AG09309 (cell line): ENCODE measurements around the gene STK11.

ENCODE experiments used
- DNase-seq: peaks from one replicate; pipeline ENCODE4 v3.0.0-alpha.2; 2010; ENCODE audit warnings: low read depth
- H3K4me3 ChIP-seq: 2 replicates; pipeline ENCODE4 v1.5.1; 2011; ENCODE audit warnings: mild to moderate bottlenecking, low read depth, low read length, moderate library complexity; ENCODE audit not compliant: control insufficient read depth
- TF ChIP-seq, protein P1 (sequence below): IDR thresholded peaks from 2 replicates; pipeline ENCODE4 v1.5.1; 2011; ENCODE audit warnings: mild to moderate bottlenecking, low read depth, low read length, inconsistent platforms; ENCODE audit not compliant: insufficient read depth, control insufficient read depth; ENCODE audit errors: missing control alignments

Gene STK11

DNA sequence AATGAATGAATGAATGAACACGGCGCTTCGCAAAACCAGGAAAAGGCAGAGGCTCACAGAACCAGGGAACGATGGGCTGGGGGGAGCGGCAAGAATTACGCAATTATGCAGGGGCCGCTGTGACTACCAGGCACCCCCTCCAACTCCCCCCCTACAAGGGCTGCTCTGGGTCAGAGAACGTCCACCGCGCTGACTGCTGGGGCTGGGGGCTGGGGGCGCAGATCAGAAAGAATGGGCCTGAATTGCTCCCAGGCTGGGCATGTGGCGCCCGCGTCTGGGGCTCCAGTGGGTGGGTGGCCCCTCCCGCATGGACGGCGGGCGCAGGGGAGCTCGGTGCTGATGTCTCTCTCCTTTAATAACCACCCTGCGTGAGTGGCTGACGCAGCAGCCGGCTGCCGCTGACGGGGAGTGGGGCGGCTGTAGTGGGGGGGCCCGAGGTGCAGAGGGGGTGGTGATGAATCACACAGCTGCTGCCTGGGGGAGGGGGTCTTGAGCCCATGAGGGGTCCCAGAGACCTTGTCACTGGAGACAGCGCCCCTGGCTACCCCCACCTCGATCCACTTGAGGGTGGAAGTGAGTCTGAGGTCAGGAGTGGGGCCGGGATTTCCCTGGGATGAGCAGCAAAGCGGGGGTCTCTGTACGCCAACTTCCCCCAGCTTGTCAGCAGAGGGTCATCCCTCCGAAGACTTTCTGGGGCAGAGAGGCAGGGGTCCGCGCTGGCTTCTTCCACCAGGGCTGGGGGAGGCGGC, 62.1 kb downstream of the STK11 start:
- DNase-seq, result no peak
- H3K4me3 ChIP-seq, result peak overlapping the region; percentile 53
- TF ChIP-seq, protein P1, sequence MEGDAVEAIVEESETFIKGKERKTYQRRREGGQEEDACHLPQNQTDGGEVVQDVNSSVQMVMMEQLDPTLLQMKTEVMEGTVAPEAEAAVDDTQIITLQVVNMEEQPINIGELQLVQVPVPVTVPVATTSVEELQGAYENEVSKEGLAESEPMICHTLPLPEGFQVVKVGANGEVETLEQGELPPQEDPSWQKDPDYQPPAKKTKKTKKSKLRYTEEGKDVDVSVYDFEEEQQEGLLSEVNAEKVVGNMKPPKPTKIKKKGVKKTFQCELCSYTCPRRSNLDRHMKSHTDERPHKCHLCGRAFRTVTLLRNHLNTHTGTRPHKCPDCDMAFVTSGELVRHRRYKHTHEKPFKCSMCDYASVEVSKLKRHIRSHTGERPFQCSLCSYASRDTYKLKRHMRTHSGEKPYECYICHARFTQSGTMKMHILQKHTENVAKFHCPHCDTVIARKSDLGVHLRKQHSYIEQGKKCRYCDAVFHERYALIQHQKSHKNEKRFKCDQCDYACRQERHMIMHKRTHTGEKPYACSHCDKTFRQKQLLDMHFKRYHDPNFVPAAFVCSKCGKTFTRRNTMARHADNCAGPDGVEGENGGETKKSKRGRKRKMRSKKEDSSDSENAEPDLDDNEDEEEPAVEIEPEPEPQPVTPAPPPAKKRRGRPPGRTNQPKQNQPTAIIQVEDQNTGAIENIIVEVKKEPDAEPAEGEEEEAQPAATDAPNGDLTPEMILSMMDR, result no peak

GRCh38 chr19:1268226-1269064, 62.9 kb downstream of the STK11 start:
- TF ChIP-seq, protein P1, result no peak
- H3K4me3 ChIP-seq, result no peak overlapping the region
- no peak for DNase-seq

DNA sequence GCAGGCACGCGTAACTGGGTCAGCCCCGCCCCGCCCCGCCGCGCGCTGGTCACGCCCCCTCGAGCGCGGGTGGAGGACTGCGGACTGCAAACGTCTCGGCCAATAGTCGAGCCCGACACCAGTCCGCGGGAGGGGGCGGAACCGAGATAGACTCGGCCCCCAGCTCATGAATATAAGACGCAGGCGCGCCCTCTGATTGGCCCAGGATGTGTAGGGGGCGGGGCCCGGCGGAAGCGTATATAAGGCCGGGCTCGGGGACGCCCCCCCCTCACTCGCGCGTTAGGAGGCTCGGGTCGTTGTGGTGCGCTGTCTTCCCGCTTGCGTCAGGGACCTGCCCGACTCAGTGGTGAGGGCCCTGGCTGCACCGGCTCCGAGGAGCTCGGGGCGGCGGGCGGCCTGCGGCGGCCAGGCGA, 63.5 kb downstream of the STK11 start, which contains the start of gene CIRBP:
Gene CIRBP, plus strand, starts transcription at position 268 of the 413 bp plus-strand sequence. CDS start 1,602 bp downstream, outside the sequence.
- TF ChIP-seq, protein P1, result no peak
- H3K4me3 ChIP-seq, result peak within 1 kb of the TSS; percentile 67
- DNase-seq, result peak; percentile 96

DNA sequence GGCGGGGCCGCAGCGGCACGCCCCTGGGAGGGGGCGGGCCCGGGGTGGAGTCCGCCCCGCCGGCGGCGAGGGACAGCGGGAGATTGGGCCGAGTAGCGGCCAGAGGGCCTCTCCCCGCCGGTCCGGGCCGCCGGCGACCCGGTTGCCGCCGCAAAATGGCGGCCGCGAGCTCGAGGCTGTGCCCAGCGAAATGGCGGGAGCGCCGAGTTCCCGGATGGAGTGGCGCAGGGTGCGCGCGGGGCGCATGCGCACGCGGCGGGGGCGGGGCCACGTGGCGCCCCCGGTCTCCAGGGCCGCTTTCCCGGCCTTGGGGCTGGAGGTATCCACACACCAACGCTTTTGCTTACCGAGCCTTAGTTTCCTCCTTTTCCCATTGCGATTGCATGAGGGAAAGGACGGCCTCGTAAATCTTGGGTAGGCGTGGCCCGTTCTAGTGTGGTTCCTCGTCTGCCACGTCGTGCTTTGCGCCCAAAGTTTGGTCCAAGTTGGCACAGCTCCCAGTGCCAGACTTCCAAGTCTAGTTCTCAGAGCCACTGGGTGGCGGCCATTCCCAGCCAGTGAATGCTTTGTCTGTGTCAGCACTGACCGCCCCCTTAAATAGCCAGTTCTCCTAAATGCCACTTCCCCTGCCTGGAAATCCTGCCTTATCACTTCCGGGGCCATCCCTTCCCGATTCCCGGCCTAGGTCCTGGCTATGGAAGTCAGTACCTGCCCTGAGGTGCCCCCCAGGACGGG, 64.1 kb downstream of the STK11 start:
- no peak for DNase-seq
- peak overlapping the region; percentile 67 for H3K4me3 ChIP-seq
- TF ChIP-seq, protein P1, result no peak

DNA sequence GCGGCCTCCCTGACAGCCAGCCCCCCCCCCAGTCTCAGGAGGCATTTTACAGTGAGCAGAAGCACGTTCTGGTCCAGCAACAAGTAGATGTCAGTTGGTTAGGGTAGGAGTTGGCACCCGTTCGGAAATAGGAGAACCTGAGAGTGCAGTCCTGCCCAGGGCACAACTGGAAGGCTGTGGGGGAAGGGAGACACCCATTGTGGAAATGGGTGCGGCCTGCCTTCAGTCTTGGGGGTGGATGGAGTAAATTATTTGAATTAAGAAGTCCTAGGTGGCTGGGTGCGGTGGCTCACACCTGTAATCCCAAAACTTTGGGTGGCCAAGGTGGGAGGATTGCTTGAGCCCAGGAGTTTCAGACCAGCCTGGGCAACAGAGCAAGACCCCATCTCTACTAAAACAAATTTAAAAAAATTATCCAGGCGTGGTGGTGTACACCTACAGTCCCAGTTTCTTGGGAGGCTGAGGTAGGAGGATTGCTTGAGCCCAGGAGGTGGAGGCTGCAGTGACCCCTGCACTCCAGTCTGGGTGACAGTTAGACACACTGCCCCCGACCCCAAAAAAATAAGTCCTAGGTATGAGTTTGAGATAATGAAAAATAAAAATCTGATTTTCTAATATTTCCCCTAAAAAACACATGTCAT, 64.8 kb downstream of the STK11 start:
- H3K4me3 ChIP-seq, result peak overlapping the region; percentile 67
- TF ChIP-seq, protein P1, result no peak
- no peak for DNase-seq

DNA sequence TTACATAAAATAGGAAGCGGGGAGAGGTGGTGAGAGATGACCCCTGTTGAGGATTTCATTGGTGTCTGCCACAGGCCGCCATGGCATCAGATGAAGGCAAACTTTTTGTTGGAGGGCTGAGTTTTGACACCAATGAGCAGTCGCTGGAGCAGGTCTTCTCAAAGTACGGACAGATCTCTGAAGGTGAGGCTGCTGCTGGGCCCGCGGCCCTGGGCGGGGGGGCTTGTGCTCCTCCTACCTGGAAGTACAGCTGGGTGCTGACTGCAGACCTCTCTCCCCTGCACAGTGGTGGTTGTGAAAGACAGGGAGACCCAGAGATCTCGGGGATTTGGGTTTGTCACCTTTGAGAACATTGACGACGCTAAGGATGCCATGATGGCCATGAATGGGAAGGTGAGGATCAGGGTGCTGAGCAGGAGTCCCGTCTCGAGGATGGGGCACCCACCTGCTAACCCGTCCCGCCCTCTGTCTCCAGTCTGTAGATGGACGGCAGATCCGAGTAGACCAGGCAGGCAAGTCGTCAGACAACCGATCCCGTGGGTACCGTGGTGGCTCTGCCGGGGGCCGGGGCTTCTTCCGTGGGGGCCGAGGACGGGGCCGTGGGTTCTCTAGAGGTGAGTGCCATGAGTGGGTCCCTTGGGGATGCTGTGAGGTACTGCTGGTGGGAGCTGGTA, 65.4 kb downstream of the STK11 start:
- peak overlapping the region; percentile 67 for H3K4me3 ChIP-seq
- TF ChIP-seq, protein P1, result no peak
- no peak for DNase-seq
